ENCODE data around the gene PTPN9.
"Not testable (repeated sequence)": the region's sequence is repeated elsewhere in the genome, so short reads cannot be mapped to it uniquely, and the experiment has no call there.

Gene PTPN9

GRCh38 chr15:75452865-75453702, 126.0 kb downstream of the PTPN9 start:
- peak; percentile 53 for DNase-seq (ENCODE audit: low spot score)

- peak; percentile 83 for DNase-seq (ENCODE audit: low spot score)
Observed at GRCh38 chr15:75452364-75452864, 126.7 kb downstream of the PTPN9 start.

DNA sequence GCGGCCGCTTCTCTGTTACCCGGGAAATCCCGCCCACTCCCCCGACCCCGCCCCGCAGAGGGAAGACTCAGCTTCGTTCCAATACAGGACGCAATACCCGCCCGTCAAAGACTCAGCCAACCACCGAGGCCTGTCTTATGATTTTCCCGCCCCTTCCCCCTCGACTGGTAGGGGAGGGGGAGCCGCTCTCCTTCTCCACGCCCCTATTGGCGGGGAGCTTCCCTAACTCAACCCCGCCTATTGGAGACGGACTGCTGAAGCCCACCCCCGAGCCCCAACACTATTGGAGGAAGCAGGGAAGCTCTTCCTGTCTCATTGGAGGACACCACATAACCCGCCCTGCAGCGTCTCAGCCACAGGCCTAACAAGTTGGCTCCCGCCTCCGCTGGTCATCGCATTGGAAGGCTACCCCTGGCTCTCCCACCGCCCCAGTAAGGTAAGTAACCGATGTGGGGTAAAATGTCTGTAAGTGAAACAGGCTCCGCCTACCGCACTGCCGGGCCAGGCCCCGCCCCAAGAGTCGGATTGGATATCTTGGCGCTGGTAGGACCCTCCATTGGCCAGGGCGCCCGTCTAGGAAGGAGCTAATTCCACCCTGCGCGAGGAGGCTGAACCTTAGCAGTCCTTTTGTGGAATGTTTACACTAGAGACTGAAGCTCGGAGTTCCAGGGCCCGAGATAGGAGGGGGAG, 127.3 kb downstream of the PTPN9 start, which contains the start of gene SIN3A:
TSS of gene SIN3A (minus strand) at position 17 of the 690 bp plus-strand sequence. CDS start 21,315 bp downstream, outside the sequence.
- DNase-seq (ENCODE audit: low spot score) = peak; percentile 100

DNA sequence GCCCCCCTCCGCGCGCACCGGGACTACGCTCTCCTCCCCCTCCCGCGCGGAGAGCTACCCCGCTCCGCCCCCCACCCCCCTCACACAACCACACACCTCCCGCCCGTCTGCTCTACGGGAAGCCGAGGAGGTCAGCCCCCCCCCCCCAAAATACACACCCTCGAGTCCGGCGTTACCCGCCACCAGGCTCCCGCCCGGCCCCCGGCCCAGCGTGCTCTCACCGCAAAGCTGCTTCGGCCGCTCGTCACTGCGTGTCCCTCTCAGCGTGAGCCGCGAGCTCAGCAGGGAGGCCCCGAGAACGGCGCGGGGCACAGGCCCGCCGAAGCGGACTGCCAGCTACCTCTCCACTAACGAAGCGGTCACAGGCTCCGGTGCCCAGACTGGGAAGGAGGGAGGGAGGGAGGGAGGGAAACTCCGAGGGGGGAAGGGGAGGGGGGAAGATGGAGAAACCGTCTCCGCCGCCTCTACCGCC, 127.9 kb downstream of the PTPN9 start:
- DNase-seq (ENCODE audit: low spot score) = no peak

DNA sequence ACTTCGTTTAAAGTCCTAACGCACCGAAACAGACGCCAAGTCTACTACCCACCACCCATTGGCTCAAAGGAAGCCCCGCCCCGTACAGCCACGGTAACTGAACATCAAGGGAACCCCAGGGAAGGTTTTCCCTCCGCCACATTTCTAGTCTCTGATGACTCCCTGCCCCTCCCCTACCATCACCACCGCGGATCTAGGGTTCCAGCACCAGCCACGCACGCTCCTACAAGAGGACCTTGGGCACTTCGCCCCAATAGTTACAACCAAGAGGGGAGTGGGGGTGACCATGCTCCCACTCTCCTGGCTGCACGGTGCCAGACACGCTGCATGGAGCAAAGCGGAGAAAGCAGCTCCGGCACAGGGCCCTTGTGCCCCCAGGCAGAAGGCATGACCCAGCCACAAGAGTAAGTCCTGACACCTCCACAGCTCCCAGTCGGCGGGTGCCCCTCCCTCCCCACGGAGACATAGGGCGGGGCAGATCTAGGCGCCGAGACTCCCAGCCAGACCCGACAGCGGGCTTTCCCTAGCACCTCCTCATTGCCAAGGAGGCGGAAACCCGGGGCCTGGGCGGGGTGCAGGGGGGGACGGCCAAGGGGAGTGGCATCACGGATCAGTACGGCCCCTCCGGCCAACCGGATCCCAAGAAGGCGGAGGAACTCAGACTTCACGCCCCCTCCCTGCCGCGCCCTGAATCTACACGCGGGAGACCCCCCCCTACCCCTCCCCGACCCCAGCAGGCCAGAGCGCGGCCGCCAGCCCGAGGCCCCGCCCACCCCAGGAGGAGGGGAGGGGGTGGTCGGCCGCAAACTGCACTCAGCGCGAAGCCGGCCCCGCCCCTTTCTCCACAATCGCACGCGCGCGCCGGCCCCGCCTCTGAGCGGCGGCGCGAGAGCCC, 128.6 kb downstream of the PTPN9 start:
- peak; percentile 95 for DNase-seq (ENCODE audit: low spot score)

GRCh38 chr15:75449585-75450306, 129.4 kb downstream of the PTPN9 start:
- DNase-seq (ENCODE audit: low spot score) = no peak

GRCh38 chr15:75448171-75448570, 130.9 kb downstream of the PTPN9 start:
- DNase-seq (ENCODE audit: low spot score) = not testable (repeated sequence)

GRCh38 chr15:75446151-75446550, 133.0 kb downstream of the PTPN9 start:
- DNase-seq (ENCODE audit: low spot score) = no peak

- DNase-seq (ENCODE audit: low spot score) = not testable (repeated sequence)
Observed at GRCh38 chr15:75445324-75445723, 133.8 kb downstream of the PTPN9 start.

DNA sequence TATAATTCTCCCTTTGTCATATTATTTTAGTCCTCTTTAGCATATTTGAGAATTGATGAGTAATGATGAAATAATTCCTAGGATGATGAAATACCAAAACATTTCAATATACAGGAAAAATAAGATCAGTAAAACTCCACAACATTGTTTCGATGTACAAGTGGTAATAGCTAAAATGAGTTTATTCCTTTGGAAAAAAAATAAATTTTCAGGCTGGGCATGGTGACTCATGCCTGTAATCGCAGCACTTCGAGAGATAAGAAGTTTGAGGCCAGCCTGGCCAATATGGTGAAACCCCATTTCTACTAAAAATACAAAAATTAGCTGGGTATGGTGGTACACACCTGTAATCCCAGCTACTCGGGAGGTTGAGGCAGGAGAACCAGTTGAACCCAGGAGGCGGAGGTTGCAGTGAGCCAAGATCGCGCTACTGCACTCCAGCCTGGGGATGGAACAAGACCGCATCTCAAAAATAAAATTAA, 135.1 kb downstream of the PTPN9 start:
- not testable (repeated sequence) for DNase-seq (ENCODE audit: low spot score)

- DNase-seq (ENCODE audit: low spot score) = no peak
Observed at GRCh38 chr15:75437721-75438120, 141.4 kb downstream of the PTPN9 start.

DNA sequence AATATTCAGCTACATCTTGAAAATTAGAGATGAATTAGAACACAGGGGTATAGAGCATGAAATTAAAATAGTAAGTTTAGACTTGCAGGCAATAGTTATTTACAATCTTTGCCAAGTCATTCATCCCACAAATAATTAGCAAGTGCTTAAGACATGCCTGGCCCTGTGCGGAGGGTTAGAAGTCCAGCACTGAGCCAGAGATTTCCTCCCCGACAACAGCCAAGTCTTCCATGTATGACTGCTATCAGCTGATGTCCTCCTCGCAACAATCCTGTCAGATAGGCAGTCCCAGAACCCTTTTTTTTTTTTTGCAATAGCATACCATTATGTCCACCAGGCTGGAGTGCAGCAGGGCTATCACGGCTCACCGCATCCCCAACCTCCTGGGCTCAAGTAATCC, 142.2 kb downstream of the PTPN9 start:
- no peak for DNase-seq (ENCODE audit: low spot score)

DNA sequence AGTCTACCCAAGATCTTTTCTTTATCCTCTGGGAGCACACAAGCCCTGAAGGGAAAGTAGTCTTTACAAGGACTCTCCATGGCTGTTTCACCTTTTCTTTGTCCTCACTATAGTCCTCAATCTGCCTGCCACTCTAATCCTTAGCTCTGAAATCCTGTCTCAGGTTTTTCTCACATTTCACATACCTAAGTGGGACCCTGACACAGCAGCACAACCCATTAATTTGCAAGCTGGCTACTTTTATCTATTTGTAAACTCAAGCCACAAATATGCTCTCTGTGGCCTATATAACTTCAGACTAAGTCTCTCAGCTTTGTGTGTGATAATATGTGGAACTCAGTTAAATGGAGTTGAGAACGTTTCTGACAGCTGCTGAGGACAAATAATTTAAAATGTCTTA, 147.4 kb downstream of the PTPN9 start:
- no peak for DNase-seq (ENCODE audit: low spot score)

- DNase-seq (ENCODE audit: low spot score) = no peak
Observed at GRCh38 chr15:75431270-75431669, 147.8 kb downstream of the PTPN9 start.

GRCh38 chr15:75430259-75430658, 148.9 kb downstream of the PTPN9 start:
- DNase-seq (ENCODE audit: low spot score) = no peak

DNA sequence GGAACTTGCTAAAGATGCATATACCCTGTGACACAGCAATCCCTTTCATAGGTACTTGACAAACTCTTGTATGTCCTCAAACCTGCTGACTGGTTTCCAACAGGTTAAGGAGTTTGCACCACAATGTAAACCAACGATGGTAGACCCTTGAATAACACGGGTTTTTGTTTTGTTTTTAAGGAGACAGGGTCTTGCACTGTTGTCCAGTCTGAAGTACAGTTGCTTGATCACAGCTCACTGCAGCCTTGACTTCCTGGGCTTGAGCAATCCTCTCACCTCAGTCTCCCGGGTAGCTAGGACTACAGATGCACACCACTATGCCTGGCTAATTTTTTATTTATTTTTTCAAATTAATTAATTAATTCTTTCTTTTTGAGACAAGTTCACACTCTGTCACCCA, 151.0 kb downstream of the PTPN9 start:
- DNase-seq (ENCODE audit: low spot score) = no peak

DNA sequence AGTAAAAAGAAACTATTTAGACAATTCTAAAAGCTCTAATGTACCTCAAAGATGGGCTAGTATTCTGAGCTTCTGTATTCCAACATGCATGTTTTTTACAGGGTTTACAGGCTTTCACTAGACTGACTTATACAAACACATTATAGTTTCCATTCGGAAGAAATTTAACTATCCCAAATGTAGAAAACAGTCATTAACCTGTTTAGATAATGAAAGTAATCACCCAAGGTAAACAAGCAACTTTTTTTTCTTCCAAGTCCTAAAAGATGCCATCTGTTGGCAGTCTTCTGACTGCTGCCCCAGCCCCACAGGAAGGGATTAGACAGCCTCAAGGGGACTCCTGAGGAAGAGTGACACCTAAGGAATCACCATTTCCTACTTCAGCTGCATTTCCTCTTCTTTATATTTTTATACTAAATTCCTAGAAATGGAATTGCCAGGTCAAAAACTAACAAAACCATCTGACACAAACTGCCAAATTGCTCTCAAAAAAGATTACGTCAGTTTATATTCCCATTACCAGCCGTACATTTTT, 153.1 kb downstream of the PTPN9 start:
- DNase-seq (ENCODE audit: low spot score) = no peak

GRCh38 chr15:75422554-75422953, 156.6 kb downstream of the PTPN9 start:
- DNase-seq (ENCODE audit: low spot score) = no peak

- no peak for DNase-seq (ENCODE audit: low spot score)
Observed at GRCh38 chr15:75420698-75421097, 158.4 kb downstream of the PTPN9 start.

DNA sequence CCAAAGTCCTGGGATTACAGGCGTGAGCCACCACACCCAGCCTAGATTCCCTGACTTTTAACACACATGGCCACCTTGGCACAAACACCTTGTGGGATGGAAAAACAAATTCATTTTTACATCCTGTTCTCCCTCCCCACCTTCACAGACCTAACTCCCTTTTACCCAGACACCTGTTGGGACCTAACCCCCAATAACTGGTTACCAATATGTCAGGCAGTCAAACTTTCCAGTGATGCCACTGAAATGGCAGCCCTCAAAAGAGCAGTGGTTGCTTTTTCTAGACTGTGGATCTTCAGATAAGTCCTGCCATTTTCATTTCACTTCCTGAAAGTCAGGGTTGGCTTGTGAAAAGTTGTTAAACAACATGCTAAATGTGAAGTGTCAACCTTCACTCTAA, 162.5 kb downstream of the PTPN9 start:
- no peak for DNase-seq (ENCODE audit: low spot score)
